GM12878 (cell line): Measurements from ENCODE around the gene GRIP2.

Experiments
- EGR1 ChIP-seq, 2 experiments: IDR thresholded peaks; 1 replicate in 1 of 2; 2 replicates in 1 of 2; pipeline ENCODE4 v1.6.1; 2011 to 2012; ENCODE audit warnings: low read depth in 2 of 2, low read length in 2 of 2, borderline replicate concordance in 1 of 2, mild to moderate bottlenecking in 1 of 2, moderate library complexity in 1 of 2
- EZH2 ChIP-seq: IDR thresholded peaks from 2 replicates; pipeline ENCODE4 v1.6.1; 2012; ENCODE audit warnings: low read depth, mild to moderate bottlenecking, control low read depth, inconsistent platforms, low read length, borderline replicate concordance; ENCODE audit not compliant: control insufficient read depth
- IRF4 ChIP-seq: IDR thresholded peaks from 2 replicates; pipeline ENCODE4 v1.6.1; 2011; ENCODE audit warnings: low read depth, low read length
- NFYB ChIP-seq: IDR thresholded peaks from 2 replicates; pipeline ENCODE4 v1.6.1; 2011; ENCODE audit warnings: low read depth, mild to moderate bottlenecking, low read length, improper control_type of control experiment, moderate library complexity; ENCODE audit not compliant: insufficient read depth
- RB1 ChIP-seq: fragments of 450-650 bp; formaldehyde crosslinking; IDR thresholded peaks from 2 replicates; pipeline ENCODE4 v1.6.1; 2017; ENCODE audit warnings: mild to moderate bottlenecking, borderline replicate concordance
- SMC3 ChIP-seq: IDR thresholded peaks from 2 replicates; pipeline ENCODE4 v1.6.1; 2011; ENCODE audit warnings: low read length, improper control_type of control experiment, borderline replicate concordance
- ZBTB11 ChIP-seq: fragments of 450-650 bp; formaldehyde crosslinking; IDR thresholded peaks from 2 replicates; pipeline ENCODE4 v1.5.0; 2022; ENCODE audit warnings: mild to moderate bottlenecking, missing genetic modification characterization
- TF ChIP-seq, protein P1 (sequence below), 3 experiments: IDR thresholded peaks in 2 of 3; conservative IDR thresholded peaks in 1 of 3; 2 replicates each; pipeline ENCODE4 v1.5.1; 2011; ENCODE audit warnings: low read depth in 3 of 3, low read length in 3 of 3, mild to moderate bottlenecking in 3 of 3, control low read depth in 2 of 3, moderate library complexity in 2 of 3, inconsistent platforms in 1 of 3, mixed read lengths in 1 of 3; ENCODE audit not compliant: control insufficient read depth in 2 of 3, insufficient read depth in 1 of 3; ENCODE audit errors: extremely low read depth in 1 of 3
- TF ChIP-seq, protein P2 (sequence below): IDR thresholded peaks from 2 replicates; pipeline ENCODE4 v1.6.1; 2012; ENCODE audit warnings: mild to moderate bottlenecking, low read depth, low read length
- TF ChIP-seq, protein P3 (sequence below): fragments of 450-650 bp; IDR thresholded peaks from 2 replicates; pipeline ENCODE4 v1.6.1; 2018; ENCODE audit warnings: borderline replicate concordance, mild to moderate bottlenecking; ENCODE audit not compliant: partially characterized antibody
- TF ChIP-seq, protein P4 (sequence below): IDR thresholded peaks from 2 replicates; pipeline ENCODE4 v1.6.1; 2011; ENCODE audit warnings: low read depth, low read length, improper control_type of control experiment, borderline replicate concordance

DNA sequence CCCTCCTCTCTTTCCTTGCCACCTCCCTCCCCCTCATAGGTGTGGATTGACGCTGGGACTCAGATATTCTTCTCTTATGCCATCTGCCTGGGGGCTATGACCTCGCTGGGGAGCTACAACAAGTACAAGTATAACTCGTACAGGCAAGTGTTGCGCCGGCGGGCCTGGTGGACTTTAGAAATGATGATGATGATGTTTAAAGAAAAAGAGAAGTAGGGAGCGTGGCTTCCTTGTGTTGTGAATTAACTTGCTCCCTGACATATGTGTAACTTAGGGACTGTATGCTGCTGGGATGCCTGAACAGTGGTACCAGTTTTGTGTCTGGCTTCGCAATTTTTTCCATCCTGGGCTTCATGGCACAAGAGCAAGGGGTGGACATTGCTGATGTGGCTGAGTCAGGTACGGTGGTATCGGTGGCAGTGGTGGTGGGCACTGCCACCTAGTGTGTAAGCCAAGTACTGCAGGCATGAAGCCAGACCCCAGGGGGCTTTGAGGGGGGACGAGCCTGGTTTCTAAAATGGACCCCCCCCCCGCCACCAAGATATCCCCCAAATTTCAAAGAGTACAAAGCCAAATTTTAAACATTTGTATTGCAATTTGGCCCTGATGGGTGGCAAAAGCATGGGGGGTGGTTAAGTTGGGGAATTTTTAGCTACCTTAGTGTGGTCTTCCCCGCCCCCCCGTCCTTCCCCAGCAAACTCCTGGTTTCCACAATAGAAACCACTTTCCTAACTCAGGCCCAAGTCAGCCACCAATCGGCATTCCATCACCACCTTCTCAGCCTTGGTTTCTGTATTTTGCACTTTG lies 72.1 kb downstream of the GRIP2 start:
- no peak for TF ChIP-seq RB1
- peak; percentile 90 for TF ChIP-seq SMC3
- TF ChIP-seq, protein P1, sequence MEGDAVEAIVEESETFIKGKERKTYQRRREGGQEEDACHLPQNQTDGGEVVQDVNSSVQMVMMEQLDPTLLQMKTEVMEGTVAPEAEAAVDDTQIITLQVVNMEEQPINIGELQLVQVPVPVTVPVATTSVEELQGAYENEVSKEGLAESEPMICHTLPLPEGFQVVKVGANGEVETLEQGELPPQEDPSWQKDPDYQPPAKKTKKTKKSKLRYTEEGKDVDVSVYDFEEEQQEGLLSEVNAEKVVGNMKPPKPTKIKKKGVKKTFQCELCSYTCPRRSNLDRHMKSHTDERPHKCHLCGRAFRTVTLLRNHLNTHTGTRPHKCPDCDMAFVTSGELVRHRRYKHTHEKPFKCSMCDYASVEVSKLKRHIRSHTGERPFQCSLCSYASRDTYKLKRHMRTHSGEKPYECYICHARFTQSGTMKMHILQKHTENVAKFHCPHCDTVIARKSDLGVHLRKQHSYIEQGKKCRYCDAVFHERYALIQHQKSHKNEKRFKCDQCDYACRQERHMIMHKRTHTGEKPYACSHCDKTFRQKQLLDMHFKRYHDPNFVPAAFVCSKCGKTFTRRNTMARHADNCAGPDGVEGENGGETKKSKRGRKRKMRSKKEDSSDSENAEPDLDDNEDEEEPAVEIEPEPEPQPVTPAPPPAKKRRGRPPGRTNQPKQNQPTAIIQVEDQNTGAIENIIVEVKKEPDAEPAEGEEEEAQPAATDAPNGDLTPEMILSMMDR (IDR thresholded peaks at IDR 0.05 in 2 of 3, conservative IDR thresholded peaks at IDR 0.05 in 1 of 3; ENCODE audit: control insufficient read depth in 2 of 3, extremely low read depth in 1 of 3, insufficient read depth in 1 of 3, low read depth in 3 of 3, low read length in 3 of 3), result peak; percentile 67 to 85 (median 84)
- TF ChIP-seq NFYB, result no peak
- no peak for TF ChIP-seq ZBTB11 (CRISPR knock-in tag)
- no peak for TF ChIP-seq EZH2
- TF ChIP-seq, protein P2, sequence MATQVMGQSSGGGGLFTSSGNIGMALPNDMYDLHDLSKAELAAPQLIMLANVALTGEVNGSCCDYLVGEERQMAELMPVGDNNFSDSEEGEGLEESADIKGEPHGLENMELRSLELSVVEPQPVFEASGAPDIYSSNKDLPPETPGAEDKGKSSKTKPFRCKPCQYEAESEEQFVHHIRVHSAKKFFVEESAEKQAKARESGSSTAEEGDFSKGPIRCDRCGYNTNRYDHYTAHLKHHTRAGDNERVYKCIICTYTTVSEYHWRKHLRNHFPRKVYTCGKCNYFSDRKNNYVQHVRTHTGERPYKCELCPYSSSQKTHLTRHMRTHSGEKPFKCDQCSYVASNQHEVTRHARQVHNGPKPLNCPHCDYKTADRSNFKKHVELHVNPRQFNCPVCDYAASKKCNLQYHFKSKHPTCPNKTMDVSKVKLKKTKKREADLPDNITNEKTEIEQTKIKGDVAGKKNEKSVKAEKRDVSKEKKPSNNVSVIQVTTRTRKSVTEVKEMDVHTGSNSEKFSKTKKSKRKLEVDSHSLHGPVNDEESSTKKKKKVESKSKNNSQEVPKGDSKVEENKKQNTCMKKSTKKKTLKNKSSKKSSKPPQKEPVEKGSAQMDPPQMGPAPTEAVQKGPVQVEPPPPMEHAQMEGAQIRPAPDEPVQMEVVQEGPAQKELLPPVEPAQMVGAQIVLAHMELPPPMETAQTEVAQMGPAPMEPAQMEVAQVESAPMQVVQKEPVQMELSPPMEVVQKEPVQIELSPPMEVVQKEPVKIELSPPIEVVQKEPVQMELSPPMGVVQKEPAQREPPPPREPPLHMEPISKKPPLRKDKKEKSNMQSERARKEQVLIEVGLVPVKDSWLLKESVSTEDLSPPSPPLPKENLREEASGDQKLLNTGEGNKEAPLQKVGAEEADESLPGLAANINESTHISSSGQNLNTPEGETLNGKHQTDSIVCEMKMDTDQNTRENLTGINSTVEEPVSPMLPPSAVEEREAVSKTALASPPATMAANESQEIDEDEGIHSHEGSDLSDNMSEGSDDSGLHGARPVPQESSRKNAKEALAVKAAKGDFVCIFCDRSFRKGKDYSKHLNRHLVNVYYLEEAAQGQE, result no peak
- TF ChIP-seq, protein P3, sequence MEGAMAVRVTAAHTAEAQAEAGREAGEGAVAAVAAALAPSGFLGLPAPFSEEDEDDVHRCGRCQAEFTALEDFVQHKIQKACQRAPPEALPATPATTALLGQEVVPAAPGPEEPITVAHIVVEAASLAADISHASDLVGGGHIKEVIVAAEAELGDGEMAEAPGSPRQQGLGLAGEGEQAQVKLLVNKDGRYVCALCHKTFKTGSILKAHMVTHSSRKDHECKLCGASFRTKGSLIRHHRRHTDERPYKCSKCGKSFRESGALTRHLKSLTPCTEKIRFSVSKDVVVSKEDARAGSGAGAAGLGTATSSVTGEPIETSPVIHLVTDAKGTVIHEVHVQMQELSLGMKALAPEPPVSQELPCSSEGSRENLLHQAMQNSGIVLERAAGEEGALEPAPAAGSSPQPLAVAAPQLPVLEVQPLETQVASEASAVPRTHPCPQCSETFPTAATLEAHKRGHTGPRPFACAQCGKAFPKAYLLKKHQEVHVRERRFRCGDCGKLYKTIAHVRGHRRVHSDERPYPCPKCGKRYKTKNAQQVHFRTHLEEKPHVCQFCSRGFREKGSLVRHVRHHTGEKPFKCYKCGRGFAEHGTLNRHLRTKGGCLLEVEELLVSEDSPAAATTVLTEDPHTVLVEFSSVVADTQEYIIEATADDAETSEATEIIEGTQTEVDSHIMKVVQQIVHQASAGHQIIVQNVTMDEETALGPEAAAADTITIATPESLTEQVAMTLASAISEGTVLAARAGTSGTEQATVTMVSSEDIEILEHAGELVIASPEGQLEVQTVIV, result no peak
- TF ChIP-seq, protein P4, sequence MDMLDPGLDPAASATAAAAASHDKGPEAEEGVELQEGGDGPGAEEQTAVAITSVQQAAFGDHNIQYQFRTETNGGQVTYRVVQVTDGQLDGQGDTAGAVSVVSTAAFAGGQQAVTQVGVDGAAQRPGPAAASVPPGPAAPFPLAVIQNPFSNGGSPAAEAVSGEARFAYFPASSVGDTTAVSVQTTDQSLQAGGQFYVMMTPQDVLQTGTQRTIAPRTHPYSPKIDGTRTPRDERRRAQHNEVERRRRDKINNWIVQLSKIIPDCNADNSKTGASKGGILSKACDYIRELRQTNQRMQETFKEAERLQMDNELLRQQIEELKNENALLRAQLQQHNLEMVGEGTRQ, result no peak
- no peak for TF ChIP-seq EGR1 (IDR thresholded peaks at IDR 0.05; ENCODE audit: borderline replicate concordance in 1 of 2, low read depth in 2 of 2, low read length in 2 of 2)
- no peak for TF ChIP-seq IRF4
